GM10266 (cell line): Measurements from ENCODE around the gene ZNF519.

Experiments used
- DNase-seq: peaks from one replicate; pipeline ENCODE4 v3.0.0; 2012; ENCODE audit errors: extremely low spot score
- CTCF ChIP-seq: IDR thresholded peaks from 2 replicates; pipeline ENCODE4 v1.5.1; 2012; ENCODE audit warnings: mild to moderate bottlenecking, low read depth; ENCODE audit not compliant: control insufficient read depth, insufficient read depth; ENCODE audit errors: missing control alignments

Gene ZNF519

DNA sequence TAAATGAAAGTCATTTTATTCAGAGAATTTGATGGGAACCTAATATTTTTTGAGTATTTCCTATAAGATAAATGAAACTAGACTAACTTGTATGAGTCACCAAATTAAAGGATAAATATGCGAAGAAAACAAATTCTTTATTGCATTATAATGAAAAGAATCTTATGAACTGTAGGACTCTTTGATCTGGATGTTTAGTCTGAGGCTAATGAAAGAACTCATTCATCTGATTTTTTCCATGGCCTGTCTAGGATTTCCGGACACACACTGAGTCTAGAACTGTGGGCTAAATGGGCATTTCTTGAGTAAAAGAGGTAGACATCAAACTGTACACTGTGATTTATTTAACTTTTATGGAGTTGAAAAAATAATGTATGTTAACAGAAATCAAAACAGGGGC is 43.0 kb downstream of the ZNF519 start:
- DNase-seq: no peak
- no peak for TF ChIP-seq CTCF

GRCh38 chr18:14086458-14087231 is 45.6 kb downstream of the ZNF519 start:
- TF ChIP-seq CTCF: peak; percentile 79
- peak; percentile 35 for DNase-seq

GRCh38 chr18:14085770-14086457 is 46.3 kb downstream of the ZNF519 start:
- DNase-seq: no peak
- no peak for TF ChIP-seq CTCF

DNA sequence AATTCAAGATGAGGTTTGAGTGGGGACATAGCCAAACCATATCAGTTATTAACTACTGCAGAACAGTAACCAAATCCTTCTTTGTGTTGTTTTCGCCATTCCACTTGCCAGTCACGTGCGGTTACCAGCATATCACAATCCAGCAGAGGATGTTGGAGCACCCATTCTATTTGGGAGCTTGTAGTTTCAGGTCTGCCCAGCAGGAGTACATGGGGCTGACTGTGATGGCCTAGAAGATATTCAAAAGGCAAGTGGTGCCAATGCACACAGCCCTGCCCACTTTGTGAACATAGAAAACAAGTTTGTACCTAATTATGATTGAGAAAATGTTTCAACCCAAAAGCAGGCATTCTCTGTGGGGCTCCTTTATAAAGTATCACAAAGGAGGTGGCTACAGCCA is 57.0 kb downstream of the ZNF519 start:
- no peak for DNase-seq
- no peak for TF ChIP-seq CTCF

- TF ChIP-seq CTCF: peak; percentile 12
- no peak for DNase-seq
These were observed 58.0 kb downstream of the ZNF519 start for GRCh38 chr18:14074187-14074586.

DNA sequence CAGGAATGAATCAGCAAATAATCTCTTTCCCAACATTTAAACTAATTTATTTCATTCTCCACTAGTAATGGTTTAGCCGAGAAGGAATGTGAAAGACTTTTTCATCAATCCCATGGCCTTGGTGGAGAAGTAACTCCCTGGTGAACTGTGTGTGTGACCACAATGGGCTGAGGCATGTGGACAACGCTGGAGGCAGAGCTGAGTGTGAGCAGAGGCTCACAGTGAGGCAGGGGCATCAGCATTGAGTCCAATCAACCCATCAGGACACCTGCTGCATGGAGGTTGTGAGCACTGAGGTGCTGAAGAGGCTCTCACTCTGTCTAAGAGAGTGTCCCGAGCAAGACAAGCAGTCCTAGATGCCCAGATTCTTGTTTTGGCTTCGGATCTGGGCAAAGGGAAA is 78.6 kb downstream of the ZNF519 start:
- TF ChIP-seq CTCF: no peak
- no peak for DNase-seq
